ENCODE results near the gene PLEKHA7.

GRCh38 chr11:16784097-16784496 lies 230.1 kb downstream of the PLEKHA7 start:
- no peak for TF ChIP-seq CTCF (IDR thresholded peaks at IDR 0.05)
- TF ChIP-seq POLR2A (IDR thresholded peaks at IDR 0.05), result no peak

Data from vagina (tissue), 2 donors.